Raji (cell line): ENCODE measurements around the gene RNASEH2B.

Experiments used
- POLR2A ChIP-seq: IDR thresholded peaks from 2 replicates; pipeline ENCODE4 v1.6.1; 2011; ENCODE audit warnings: low read depth, low read length, control low read depth; ENCODE audit not compliant: insufficient read depth

RNASEH2B gene, protein sequence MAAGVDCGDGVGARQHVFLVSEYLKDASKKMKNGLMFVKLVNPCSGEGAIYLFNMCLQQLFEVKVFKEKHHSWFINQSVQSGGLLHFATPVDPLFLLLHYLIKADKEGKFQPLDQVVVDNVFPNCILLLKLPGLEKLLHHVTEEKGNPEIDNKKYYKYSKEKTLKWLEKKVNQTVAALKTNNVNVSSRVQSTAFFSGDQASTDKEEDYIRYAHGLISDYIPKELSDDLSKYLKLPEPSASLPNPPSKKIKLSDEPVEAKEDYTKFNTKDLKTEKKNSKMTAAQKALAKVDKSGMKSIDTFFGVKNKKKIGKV

DNA sequence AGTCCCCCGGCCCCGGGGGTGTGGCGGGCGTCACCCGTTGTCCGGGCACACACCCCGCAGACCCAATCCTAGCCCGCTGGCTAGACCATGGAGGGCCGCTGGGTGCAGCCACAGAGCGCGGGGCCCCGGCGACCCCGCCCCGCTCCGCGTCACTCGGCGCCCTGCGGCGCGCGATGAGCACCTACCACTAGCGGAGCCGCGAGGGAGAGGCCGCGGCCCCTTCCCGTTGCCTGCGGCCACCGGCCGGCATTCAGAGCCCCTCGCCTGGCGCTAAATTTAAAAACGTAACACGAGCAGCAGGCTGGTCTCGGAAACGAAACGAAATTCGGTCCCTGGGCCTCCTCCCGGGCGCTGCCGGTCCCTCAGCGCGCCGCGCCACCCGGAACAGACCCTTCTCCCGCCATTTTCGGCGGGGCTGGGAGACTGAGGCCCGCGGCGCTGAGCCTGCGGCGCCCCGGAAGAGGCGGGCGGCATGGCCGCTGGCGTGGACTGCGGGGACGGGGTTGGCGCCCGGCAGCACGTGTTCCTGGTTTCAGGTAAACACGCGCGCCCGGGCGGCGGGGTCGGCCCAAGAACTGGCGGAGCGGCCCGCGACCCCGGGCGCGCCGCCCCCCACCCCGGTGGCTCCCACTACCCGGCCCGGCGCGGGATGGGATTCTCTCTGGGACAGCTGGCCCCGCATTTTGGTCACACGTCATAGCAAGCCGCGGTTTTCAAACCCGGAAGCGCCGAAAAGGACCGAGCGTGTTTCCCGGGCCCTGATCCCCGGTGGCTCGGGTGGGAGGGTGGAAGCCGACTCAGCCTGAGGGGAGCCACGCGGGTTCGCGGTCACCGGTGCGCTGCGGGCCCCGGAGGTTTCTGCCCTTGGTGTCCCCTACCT lies at the start of gene RNASEH2B:
Gene RNASEH2B (plus strand): TSS at position 187 of the 880 bp plus-strand sequence. CDS start 286 bp downstream, at position 473.
- TF ChIP-seq POLR2A = peak; percentile 64

DNA sequence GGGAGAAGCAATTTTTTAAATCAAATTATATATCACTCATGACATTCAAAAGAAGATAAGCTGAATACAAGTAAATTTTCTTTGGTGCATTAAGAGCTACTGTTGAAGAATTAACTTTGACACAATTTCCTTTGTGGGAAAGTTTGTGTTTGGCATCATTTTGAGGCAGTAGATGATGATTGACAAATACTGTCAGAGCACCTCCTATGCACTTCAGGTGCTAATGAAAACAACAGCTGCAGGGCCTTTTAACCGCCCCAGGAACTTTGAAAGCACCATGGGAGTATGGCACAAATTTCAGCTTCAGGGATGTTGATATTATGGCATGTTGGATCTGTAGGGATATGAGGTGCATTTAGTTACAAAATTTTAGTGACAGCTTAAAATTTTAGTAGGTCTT lies 45.1 kb upstream of the RNASEH2B start:
- no peak for TF ChIP-seq POLR2A

GRCh38 chr13:50866817-50867636 lies 42.6 kb upstream of the RNASEH2B start:
- no peak for TF ChIP-seq POLR2A

DNA sequence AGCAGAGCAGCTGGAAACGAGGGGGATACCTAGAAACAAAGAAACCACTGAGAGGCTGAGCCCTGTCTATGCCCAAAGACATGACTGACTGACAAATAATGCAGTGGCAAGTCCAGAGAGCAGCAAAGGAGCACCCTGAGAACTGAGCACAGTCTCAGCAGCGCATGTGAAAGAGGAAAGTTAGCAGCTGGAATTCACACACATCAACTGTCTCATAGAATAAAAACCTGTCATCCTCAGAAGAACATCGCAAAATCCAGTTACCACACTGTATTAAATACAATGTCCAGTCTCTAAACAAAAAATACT lies 42.0 kb upstream of the RNASEH2B start:
- no peak for TF ChIP-seq POLR2A

DNA sequence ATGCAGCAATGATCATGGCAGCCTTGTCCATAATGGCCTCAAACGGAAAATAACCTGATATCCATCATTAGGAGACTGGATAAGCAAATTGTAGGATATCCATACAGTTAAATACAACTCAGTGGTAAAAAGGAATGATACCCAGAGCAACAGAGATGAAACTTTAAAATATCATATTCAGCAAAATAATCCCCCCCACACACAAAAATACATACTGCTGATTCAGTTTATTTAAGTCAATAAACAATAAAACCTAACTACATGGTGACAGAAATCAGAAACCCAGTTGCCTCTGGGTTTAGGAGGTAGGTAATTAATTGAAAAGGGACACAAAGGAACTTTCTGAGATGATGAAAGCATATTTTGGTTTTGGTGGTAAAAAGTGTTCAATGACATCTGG lies 38.2 kb upstream of the RNASEH2B start:
- no peak for TF ChIP-seq POLR2A

DNA sequence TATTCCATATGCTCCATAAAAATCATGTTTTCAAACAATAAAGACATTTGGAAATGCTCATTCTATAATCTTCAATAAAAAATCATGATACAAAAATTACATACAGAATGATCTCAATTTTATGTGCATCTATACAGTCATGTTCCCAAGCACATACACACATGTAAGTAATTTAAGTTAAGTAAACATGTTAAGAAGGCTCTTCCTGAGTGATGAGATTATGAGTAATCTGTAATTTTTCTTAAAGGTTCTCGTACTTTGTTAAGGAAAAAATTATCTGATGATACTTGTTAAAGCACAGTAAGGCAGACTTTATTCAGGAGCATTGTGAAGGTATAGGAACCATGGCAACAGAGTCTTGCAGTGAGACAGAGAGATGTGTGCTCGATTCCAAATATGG lies 36.1 kb upstream of the RNASEH2B start:
- TF ChIP-seq POLR2A = no peak

GRCh38 chr13:50873991-50874390 lies 35.6 kb upstream of the RNASEH2B start:
- TF ChIP-seq POLR2A = no peak

DNA sequence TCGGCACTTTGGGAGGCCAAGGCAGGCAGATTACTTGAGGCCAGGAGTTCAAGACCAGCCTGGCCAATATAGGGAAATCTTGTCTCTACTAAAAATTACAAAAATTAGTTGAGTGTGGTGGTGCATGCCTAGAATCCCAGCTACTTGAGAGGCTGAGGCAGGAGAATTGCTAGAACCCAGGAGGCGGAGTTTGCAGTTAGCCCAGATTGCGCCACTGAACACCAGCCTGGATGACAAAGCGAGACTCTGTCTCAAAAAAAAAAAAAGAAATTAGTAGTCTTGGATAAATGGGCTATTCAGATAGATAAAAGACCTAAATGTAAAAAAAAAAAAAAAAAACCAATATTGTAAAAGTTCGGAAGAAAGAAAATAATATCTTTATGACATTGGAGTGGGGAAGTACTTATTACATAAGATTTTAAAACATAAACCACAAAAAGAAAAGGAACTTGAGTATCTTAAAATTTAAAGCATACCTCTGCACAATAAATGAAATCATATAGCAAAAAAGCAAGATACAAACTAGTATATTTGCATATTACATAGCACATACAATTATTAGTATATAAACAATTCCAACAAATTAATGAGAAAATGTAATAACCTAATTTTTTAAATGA lies 26.7 kb upstream of the RNASEH2B start:
- no peak for TF ChIP-seq POLR2A

DNA sequence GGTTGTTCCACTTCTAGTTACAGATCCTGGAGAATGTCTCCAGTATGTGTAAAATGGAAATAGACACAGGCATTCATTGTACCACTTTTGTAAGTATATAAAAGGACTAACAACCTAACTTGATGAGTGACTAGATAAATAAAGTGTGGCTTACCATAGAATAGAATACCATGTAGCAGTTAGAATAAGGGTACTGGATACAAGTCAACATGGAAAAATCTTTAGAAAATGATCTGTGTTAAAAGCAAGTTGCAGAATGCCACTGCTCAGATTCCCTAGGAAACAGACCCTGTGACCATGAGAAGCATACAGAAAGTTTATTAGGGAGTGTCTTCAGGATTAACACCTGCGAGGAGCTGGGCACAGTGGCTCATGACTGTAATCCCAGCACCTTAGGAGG lies 25.9 kb upstream of the RNASEH2B start:
- TF ChIP-seq POLR2A = no peak

GRCh38 chr13:50884265-50884664 lies 25.3 kb upstream of the RNASEH2B start:
- TF ChIP-seq POLR2A = no peak

GRCh38 chr13:50887151-50887550 lies 22.4 kb upstream of the RNASEH2B start:
- TF ChIP-seq POLR2A = no peak

GRCh38 chr13:50888362-50888761 lies 21.2 kb upstream of the RNASEH2B start:
- TF ChIP-seq POLR2A = no peak

DNA sequence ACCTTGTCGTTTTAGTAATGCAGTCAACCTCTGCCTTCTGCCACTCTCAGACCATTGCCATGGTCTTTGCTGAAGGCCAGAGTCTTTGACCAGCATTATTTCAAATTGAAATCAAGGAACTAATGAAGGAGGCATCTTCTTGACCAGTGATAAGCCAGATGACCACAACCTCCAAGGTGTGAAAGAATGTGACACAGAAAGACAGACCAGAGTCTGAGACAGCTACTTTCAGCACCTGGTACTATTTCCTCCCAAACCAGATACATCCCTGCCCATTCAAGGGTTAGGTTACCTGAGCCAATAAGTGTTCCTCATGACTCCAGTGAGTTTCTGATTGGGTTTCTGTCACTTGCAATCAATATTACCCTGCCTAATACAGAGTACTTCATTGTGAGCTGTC lies 20.3 kb upstream of the RNASEH2B start:
- no peak for TF ChIP-seq POLR2A

DNA sequence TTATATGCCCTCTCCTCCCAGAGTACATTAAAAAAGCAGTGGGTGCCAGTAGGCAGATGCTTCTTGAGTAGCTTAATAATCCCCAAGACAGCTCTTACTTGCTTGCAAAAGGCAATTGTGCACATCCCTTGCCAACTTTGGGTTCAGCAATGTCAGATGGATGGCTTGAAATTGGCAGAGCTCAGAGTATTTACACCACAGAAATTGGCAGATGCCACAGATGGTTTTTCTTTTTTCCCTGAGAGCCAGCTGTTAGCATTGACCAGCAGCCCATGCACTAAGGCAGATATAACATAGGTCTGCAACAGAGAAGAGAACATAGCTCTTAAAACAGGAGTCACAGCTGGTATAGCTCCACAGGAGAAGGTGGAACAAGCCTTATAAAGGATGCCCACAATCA lies 18.4 kb upstream of the RNASEH2B start:
- no peak for TF ChIP-seq POLR2A
